Liver (tissue), 9 donors: ENCODE data around the gene CHD5. TPM values are rescaled to one million over a fixed set of nuclear protein-coding genes. Genes with fewer than 3 reads are reported as not detected.

Experiments
- DNase-seq: peaks from one replicate; pipeline ENCODE4 v3.0.0-alpha.2; 2017; ENCODE audit warnings: low spot score
- H3K27ac ChIP-seq, 2 donors: one replicate each; pipeline ENCODE4 v1.7.0; 2013; ENCODE audit warnings: inconsistent platforms in 2 of 2, low read length in 2 of 2, control low read depth in 1 of 2, low read depth in 1 of 2, mild to moderate bottlenecking in 1 of 2
- H3K27me3 ChIP-seq, 4 donors: one replicate each; pipeline versions ENCODE4 v1.6.1 to v1.7.0; 2013; ENCODE audit warnings: low read length in 3 of 4, inconsistent platforms in 1 of 4, mild to moderate bottlenecking in 1 of 4, moderate library complexity in 1 of 4; ENCODE audit not compliant: control insufficient read depth in 4 of 4, insufficient read depth in 4 of 4
- H3K36me3 ChIP-seq, 4 donors: one replicate each; pipeline versions ENCODE4 v1.6.1 to v1.7.0; 2013; ENCODE audit warnings: low read length in 3 of 4, mild to moderate bottlenecking in 3 of 4, low read depth in 1 of 4, moderate library complexity in 1 of 4; ENCODE audit not compliant: control insufficient read depth in 4 of 4, insufficient read depth in 3 of 4
- H3K4me1 ChIP-seq, 4 donors: one replicate each; pipeline versions ENCODE4 v1.6.1 to v1.7.0; 2013; ENCODE audit warnings: low read length in 3 of 4, mild to moderate bottlenecking in 3 of 4, moderate library complexity in 1 of 4; ENCODE audit not compliant: control insufficient read depth in 4 of 4, insufficient read depth in 4 of 4
- H3K4me3 ChIP-seq, 3 donors: one replicate each; pipeline versions ENCODE4 v1.6.1 to v1.7.0; 2013; ENCODE audit warnings: low read length in 3 of 3, control low read depth in 1 of 3, low read depth in 1 of 3, mild to moderate bottlenecking in 1 of 3
- H3K9ac ChIP-seq, 2 donors: one replicate each; pipeline ENCODE4 v1.7.0; 2013; ENCODE audit warnings: low read length in 2 of 2, mild to moderate bottlenecking in 2 of 2, moderate library complexity in 2 of 2, control low read depth in 1 of 2, low read depth in 1 of 2
- H3K9me3 ChIP-seq, 4 donors: one replicate each; pipeline versions ENCODE4 v1.6.1 to v1.7.0; 2013; ENCODE audit warnings: low read length in 3 of 4; ENCODE audit not compliant: control insufficient read depth in 4 of 4
- EGR1 ChIP-seq, 2 donors: IDR thresholded peaks; 2 replicates each; pipeline ENCODE4 v1.6.1; 2016 to 2018; ENCODE audit warnings: antibody characterized with exemption in 2 of 2, low read depth in 2 of 2
- FOXA1 ChIP-seq: IDR thresholded peaks from 2 replicates; pipeline ENCODE4 v1.6.1; 2016; ENCODE audit warnings: antibody characterized with exemption
- FOXA2 ChIP-seq: IDR thresholded peaks from 2 replicates; pipeline ENCODE4 v1.6.1; 2016; ENCODE audit warnings: antibody characterized with exemption
- GABPA ChIP-seq, 2 donors: IDR thresholded peaks in 1 of 2; conservative IDR thresholded peaks in 1 of 2; 2 replicates each; pipeline ENCODE4 v1.6.1; 2016; ENCODE audit warnings: antibody characterized with exemption in 2 of 2, mild to moderate bottlenecking in 1 of 2, moderate library complexity in 1 of 2
- HNF4A ChIP-seq, 2 donors: conservative IDR thresholded peaks; 2 replicates each; pipeline ENCODE4 v1.6.1; 2016; ENCODE audit warnings: antibody characterized with exemption in 2 of 2, mild to moderate bottlenecking in 2 of 2
- HNF4G ChIP-seq: IDR thresholded peaks from 2 replicates; pipeline ENCODE4 v1.6.1; 2016; ENCODE audit warnings: antibody characterized with exemption
- JUND ChIP-seq, 2 donors: IDR thresholded peaks; 2 replicates each; pipeline ENCODE4 v1.6.1; 2016; ENCODE audit warnings: antibody characterized with exemption in 2 of 2
- NR2F2 ChIP-seq: IDR thresholded peaks from 2 replicates; pipeline ENCODE4 v1.6.1; 2016; ENCODE audit warnings: antibody characterized with exemption
- RAD21 ChIP-seq, 2 donors: IDR thresholded peaks; 2 replicates each; pipeline ENCODE4 v1.6.1; 2016; ENCODE audit warnings: antibody characterized with exemption in 2 of 2, mild to moderate bottlenecking in 2 of 2
- RXRA ChIP-seq, 2 donors: IDR thresholded peaks; 2 replicates each; pipeline ENCODE4 v1.6.1; 2017 to 2018; ENCODE audit warnings: antibody characterized with exemption in 2 of 2, mild to moderate bottlenecking in 1 of 2
- SP1 ChIP-seq: IDR thresholded peaks from 2 replicates; pipeline ENCODE4 v1.6.1; 2018; ENCODE audit warnings: antibody characterized with exemption, mild to moderate bottlenecking
- TAF1 ChIP-seq: conservative IDR thresholded peaks from 2 replicates; pipeline ENCODE4 v1.6.1; 2016; ENCODE audit warnings: antibody characterized with exemption, mild to moderate bottlenecking
- YY1 ChIP-seq: IDR thresholded peaks from 2 replicates; pipeline ENCODE4 v1.6.1; 2016; ENCODE audit warnings: antibody characterized with exemption, mild to moderate bottlenecking
- WGBS: extraction: QIAGEN DNeasy Blood & Tissue Kit; methylation state at CpG from one replicate; pipeline ENCODE4 v1.1.7; 2013; 5-methylcytosine and 5-hydroxymethylcytosine counted together
- polyA plus RNA-seq, 2 donors: library from polyadenylated mRNA; stranded (reverse) in 1 of 2; unstranded in 1 of 2; fragments of 200-250 nt in 1 of 2; fragments of >200 nt in 1 of 2; fragmentation: Nextera tagmentation in 1 of 2; extraction: Ambion mirVana in 1 of 2; gene quantifications; one replicate each; pipeline versions ENCODE4 v1.2.1 to v1.2.3, GENCODE V29; 2013 to 2015
- total RNA-seq, 2 donors: library from RNA; depleted of rRNA; stranded (reverse); fragments of >200 nt; gene quantifications; one replicate each; pipeline ENCODE4 v1.2.3, GENCODE V29; 2014
- TF ChIP-seq, protein P1 (sequence below): IDR thresholded peaks from 2 replicates; pipeline ENCODE4 v1.6.1; 2016; ENCODE audit warnings: antibody characterized with exemption, mild to moderate bottlenecking
- TF ChIP-seq, protein P2 (sequence below): IDR thresholded peaks from 2 replicates; pipeline ENCODE4 v1.6.1; 2016; ENCODE audit warnings: antibody characterized with exemption
- TF ChIP-seq, protein P3 (sequence below): IDR thresholded peaks from 2 replicates; pipeline ENCODE4 v1.6.1; 2016; ENCODE audit warnings: antibody characterized with exemption
- TF ChIP-seq, protein P4 (sequence below): IDR thresholded peaks from 2 replicates; pipeline ENCODE4 v1.6.1; 2016; ENCODE audit warnings: antibody characterized with exemption
- TF ChIP-seq, protein P5 (sequence below): fragments of 150-350 bp; IDR thresholded peaks from 2 replicates; pipeline ENCODE4 v1.5.1; 2017; ENCODE audit warnings: improper control_type of control experiment, low read depth, low read length; ENCODE audit not compliant: missing input control
- donor health status: healthy.
- donor health status: healthy.
- donor health status: healthy.
- donor health status: healthy.
- donor health status: healthy.

The CHD5 gene
- total and polyA plus RNA-seq, 4 donors: under 0.01 to 0.08 TPM; not detected in 2

DNA sequence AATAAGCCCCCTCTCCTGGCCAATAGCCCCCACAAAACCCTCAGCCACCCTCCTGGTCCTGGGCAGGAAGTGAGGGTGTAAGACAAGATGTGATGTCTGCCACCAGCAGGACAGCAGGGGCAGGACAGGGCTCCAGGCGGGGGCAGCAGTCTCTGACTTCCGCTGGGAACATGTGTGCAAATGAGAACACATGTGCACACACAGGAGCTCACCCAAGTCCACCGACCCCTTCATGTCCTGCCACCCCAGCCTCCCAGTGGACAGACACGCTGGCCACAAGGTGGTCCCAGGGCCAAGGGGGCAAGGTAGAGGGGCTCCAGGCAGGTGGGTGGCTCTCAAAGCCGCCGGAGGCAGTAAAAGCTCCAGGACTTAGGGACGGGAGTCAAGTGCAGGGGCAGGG, 74.4 kb downstream of the CHD5 start:
- no peaks in the 10 kb centered on the region for H3K9me3 ChIP-seq
- H3K4me3 ChIP-seq: no peak overlapping the region
- peaks cover 0 to 3% (median 0%) of the 10 kb centered on the region in 4 donors for H3K27me3 ChIP-seq
- H3K4me1 ChIP-seq: no peaks in the 10 kb centered on the region
- H3K27ac ChIP-seq: no peak overlapping the region
- no peak overlapping the region for H3K9ac ChIP-seq
- 65% methylated on average over 7 of the region's 7 CpGs for WGBS
- H3K36me3 ChIP-seq: no peaks in the 10 kb centered on the region
- TF ChIP-seq, protein P1, sequence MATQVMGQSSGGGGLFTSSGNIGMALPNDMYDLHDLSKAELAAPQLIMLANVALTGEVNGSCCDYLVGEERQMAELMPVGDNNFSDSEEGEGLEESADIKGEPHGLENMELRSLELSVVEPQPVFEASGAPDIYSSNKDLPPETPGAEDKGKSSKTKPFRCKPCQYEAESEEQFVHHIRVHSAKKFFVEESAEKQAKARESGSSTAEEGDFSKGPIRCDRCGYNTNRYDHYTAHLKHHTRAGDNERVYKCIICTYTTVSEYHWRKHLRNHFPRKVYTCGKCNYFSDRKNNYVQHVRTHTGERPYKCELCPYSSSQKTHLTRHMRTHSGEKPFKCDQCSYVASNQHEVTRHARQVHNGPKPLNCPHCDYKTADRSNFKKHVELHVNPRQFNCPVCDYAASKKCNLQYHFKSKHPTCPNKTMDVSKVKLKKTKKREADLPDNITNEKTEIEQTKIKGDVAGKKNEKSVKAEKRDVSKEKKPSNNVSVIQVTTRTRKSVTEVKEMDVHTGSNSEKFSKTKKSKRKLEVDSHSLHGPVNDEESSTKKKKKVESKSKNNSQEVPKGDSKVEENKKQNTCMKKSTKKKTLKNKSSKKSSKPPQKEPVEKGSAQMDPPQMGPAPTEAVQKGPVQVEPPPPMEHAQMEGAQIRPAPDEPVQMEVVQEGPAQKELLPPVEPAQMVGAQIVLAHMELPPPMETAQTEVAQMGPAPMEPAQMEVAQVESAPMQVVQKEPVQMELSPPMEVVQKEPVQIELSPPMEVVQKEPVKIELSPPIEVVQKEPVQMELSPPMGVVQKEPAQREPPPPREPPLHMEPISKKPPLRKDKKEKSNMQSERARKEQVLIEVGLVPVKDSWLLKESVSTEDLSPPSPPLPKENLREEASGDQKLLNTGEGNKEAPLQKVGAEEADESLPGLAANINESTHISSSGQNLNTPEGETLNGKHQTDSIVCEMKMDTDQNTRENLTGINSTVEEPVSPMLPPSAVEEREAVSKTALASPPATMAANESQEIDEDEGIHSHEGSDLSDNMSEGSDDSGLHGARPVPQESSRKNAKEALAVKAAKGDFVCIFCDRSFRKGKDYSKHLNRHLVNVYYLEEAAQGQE: no peak
- TF ChIP-seq, protein P2, sequence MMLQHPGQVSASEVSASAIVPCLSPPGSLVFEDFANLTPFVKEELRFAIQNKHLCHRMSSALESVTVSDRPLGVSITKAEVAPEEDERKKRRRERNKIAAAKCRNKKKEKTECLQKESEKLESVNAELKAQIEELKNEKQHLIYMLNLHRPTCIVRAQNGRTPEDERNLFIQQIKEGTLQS: no peak
- TF ChIP-seq GABPA (IDR thresholded peaks at IDR 0.05 in 1 of 2, conservative IDR thresholded peaks at IDR 0.05 in 1 of 2) (no peak), FOXA1 (no peak), EGR1 (IDR thresholded peaks at IDR 0.05; ENCODE audit: low read depth in 2 of 2) (no peak), YY1 (no peak), HNF4G (no peak), RXRA (IDR thresholded peaks at IDR 0.05) (no peak), FOXA2 (no peak), TAF1 (no peak), JUND (IDR thresholded peaks at IDR 0.05) (no peak), HNF4A (conservative IDR thresholded peaks at IDR 0.05) (no peak), SP1 (no peak), RAD21 (IDR thresholded peaks at IDR 0.05) (no peak), NR2F2 (no peak)
- TF ChIP-seq, protein P3, sequence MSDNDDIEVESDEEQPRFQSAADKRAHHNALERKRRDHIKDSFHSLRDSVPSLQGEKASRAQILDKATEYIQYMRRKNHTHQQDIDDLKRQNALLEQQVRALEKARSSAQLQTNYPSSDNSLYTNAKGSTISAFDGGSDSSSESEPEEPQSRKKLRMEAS: no peak
- TF ChIP-seq, protein P4, sequence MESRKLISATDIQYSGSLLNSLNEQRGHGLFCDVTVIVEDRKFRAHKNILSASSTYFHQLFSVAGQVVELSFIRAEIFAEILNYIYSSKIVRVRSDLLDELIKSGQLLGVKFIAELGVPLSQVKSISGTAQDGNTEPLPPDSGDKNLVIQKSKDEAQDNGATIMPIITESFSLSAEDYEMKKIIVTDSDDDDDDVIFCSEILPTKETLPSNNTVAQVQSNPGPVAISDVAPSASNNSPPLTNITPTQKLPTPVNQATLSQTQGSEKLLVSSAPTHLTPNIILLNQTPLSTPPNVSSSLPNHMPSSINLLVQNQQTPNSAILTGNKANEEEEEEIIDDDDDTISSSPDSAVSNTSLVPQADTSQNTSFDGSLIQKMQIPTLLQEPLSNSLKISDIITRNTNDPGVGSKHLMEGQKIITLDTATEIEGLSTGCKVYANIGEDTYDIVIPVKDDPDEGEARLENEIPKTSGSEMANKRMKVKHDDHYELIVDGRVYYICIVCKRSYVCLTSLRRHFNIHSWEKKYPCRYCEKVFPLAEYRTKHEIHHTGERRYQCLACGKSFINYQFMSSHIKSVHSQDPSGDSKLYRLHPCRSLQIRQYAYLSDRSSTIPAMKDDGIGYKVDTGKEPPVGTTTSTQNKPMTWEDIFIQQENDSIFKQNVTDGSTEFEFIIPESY: no peak
- TF ChIP-seq, protein P5, sequence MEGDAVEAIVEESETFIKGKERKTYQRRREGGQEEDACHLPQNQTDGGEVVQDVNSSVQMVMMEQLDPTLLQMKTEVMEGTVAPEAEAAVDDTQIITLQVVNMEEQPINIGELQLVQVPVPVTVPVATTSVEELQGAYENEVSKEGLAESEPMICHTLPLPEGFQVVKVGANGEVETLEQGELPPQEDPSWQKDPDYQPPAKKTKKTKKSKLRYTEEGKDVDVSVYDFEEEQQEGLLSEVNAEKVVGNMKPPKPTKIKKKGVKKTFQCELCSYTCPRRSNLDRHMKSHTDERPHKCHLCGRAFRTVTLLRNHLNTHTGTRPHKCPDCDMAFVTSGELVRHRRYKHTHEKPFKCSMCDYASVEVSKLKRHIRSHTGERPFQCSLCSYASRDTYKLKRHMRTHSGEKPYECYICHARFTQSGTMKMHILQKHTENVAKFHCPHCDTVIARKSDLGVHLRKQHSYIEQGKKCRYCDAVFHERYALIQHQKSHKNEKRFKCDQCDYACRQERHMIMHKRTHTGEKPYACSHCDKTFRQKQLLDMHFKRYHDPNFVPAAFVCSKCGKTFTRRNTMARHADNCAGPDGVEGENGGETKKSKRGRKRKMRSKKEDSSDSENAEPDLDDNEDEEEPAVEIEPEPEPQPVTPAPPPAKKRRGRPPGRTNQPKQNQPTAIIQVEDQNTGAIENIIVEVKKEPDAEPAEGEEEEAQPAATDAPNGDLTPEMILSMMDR: no peak
- no peak for DNase-seq
